HepG2 (cell line): ENCODE measurements around the gene TMEM61. TPM values are rescaled to one million over a fixed set of nuclear protein-coding genes. Genes with fewer than 3 reads are reported as not detected.

Experiments used
- ATAC-seq: fragments of 200-7000 bp; cut with Tn5 transposase; 3 replicates; pipeline ENCODE4 v1.9.1; 2020; ENCODE audit warnings: mild to moderate bottlenecking, moderate library complexity
- BruUV-seq: library from RNA; stranded (reverse); fragments of 400-500 nt; replicated peaks from 2 replicates; lab custom pipeline; 2021; lab: Mats Ljungman, UMichigan
- CTCF ChIA-PET: fragments of 300-600 bp; formaldehyde crosslinking; extraction: SDS; loops from one replicate; lab custom pipeline; 2021; ENCODE audit warnings: low total read pairs, inconsistent platforms, low intra/inter-chr PET ratio; lab: Yijun Ruan, JAX
- POLR2A ChIA-PET: fragments of 350-600 bp; sonication (Branson Sonifier 250); formaldehyde crosslinking; loops from one replicate; lab custom pipeline; 2020; ENCODE audit warnings: antibody characterized with exemption, inconsistent platforms; lab: Yijun Ruan, JAX
- DNase-seq: peaks from one replicate; pipeline ENCODE4 v3.0.0-alpha.2; 2015; ENCODE audit warnings: low spot score
- FAIRE-seq: peaks from 3 replicates; lab custom pipeline; 2011; peaks lifted over from hg19 to GRCh38; lab: Jason Lieb, UNC
- H2AFZ ChIP-seq: one replicate; pipeline ENCODE4 v1.6.1; 2011; ENCODE audit warnings: low read length, inconsistent platforms
- H3K27ac ChIP-seq: fragments of 300-600 bp; 3 replicates; pipeline ENCODE4 v1.8.0; 2011; ENCODE audit warnings: mixed run types, mild to moderate bottlenecking, mixed read lengths, low read length, inconsistent platforms; ENCODE audit not compliant: insufficient read depth; ENCODE audit errors: extremely low read length
- H3K27me3 ChIP-seq, 2 experiments: fragments of 200-600 bp in 1 of 2; 2 replicates in 1 of 2; 3 replicates in 1 of 2; pipeline versions ENCODE4 v1.6.0 to v1.8.0; 2011; ENCODE audit warnings: low read length in 2 of 2, mild to moderate bottlenecking in 2 of 2, moderate library complexity in 2 of 2, inconsistent platforms in 1 of 2; ENCODE audit not compliant: insufficient read depth in 2 of 2, control insufficient read depth in 1 of 2
- H3K36me3 ChIP-seq, 2 experiments: fragments of 200-600 bp in 1 of 2; replicated peaks in 1 of 2; 2 replicates in 1 of 2; 3 replicates in 1 of 2; pipeline versions ENCODE4 v1.5.1 to v1.8.0; 2011; ENCODE audit warnings: low read length in 2 of 2, inconsistent platforms in 1 of 2; ENCODE audit not compliant: insufficient read depth in 2 of 2, control insufficient read depth in 1 of 2
- H3K4me1 ChIP-seq: 2 replicates; pipeline ENCODE4 v1.5.1; 2012; ENCODE audit warnings: low read length, inconsistent platforms; ENCODE audit not compliant: insufficient read depth
- H3K4me2 ChIP-seq: 2 replicates; pipeline ENCODE4 v1.6.0; 2011; ENCODE audit warnings: low read depth, low read length, inconsistent platforms
- H3K4me3 ChIP-seq, 3 experiments: fragments of 200-600 bp in 1 of 3; sonication (generic), shearing (Covaris generic) in 1 of 3; replicated peaks in 1 of 3; 2 replicates each; pipeline ENCODE4 v1.5.1; 2011 to 2016; ENCODE audit warnings: low read length in 3 of 3, inconsistent platforms in 2 of 3, low read depth in 2 of 3, mild to moderate bottlenecking in 2 of 3, control low read depth in 1 of 3, mixed read lengths in 1 of 3; ENCODE audit not compliant: insufficient read depth in 1 of 3
- H3K79me2 ChIP-seq: one replicate; pipeline ENCODE4 v1.6.1; 2011; ENCODE audit warnings: low read length, inconsistent platforms; ENCODE audit not compliant: insufficient read depth
- H3K9ac ChIP-seq: 2 replicates; pipeline ENCODE4 v1.6.0; 2011; ENCODE audit warnings: mild to moderate bottlenecking, low read depth, low read length, inconsistent platforms; ENCODE audit not compliant: insufficient read depth
- H3K9me3 ChIP-seq: 2 replicates; pipeline ENCODE4 v1.5.1; 2012; ENCODE audit warnings: mild to moderate bottlenecking, low read length
- H4K20me1 ChIP-seq: 2 replicates; pipeline ENCODE4 v1.6.0; 2011; ENCODE audit warnings: inconsistent platforms, mild to moderate bottlenecking, low read length, moderate library complexity; ENCODE audit not compliant: insufficient read depth
- HIVEP1 ChIP-seq: sonication (generic); formaldehyde crosslinking; IDR thresholded peaks from 2 replicates; pipeline ENCODE4 v1.4.0; 2020; ENCODE audit warnings: mild to moderate bottlenecking, missing genetic modification reagents
- MAF1 ChIP-seq: sonication (generic); formaldehyde crosslinking; IDR thresholded peaks from 2 replicates; pipeline ENCODE4 v1.5.0; 2020; ENCODE audit warnings: missing genetic modification reagents, borderline replicate concordance
- ZMAT3 ChIP-seq: sonication (generic); formaldehyde crosslinking; conservative IDR thresholded peaks from 2 replicates; pipeline ENCODE4 v1.7.0; 2021; ENCODE audit warnings: missing genetic modification reagents
- ZNF629 ChIP-seq: sonication (generic); formaldehyde crosslinking; conservative IDR thresholded peaks from 2 replicates; pipeline ENCODE4 v1.5.0; 2020; ENCODE audit warnings: missing genetic modification reagents
- ZNF768 ChIP-seq: sonication (generic); formaldehyde crosslinking; IDR thresholded peaks from 2 replicates; pipeline ENCODE4 v1.4.0; 2020; ENCODE audit warnings: missing genetic modification reagents
- WGBS: methylation state at CpG from one replicate; pipeline ENCODE4 v1.1.6; 2017; ENCODE audit warnings: low lambda C conversion rate; 5-methylcytosine and 5-hydroxymethylcytosine counted together
- in situ Hi-C: cut with HindIII; loops from 2 replicates; pipeline ENCODE4 v1.10.0; 2017; ENCODE audit warnings: low pct_unique_long_range_greater_than_20kb; ENCODE audit not compliant: extremely low pct_ligation_motif_present
- intact Hi-C: fragments of 100-400 bp; cut with micrococcal nuclease; formaldehyde crosslinking; loops from one replicate; pipeline ENCODE4 v1.10.0; 2022; ENCODE audit not compliant: unreplicated experiment
- polyA plus RNA-seq, 8 experiments: library from polyadenylated mRNA; depleted of rRNA in 3 of 8; stranded (reverse) in 7 of 8; unstranded in 1 of 8; fragments of >200 nt; fragmentation: Illumina TruSeq in 4 of 8; extraction: Trizol in 4 of 8; gene quantifications; 2 replicates each; pipeline versions ENCODE4 v1.2.1 to v1.2.3, GENCODE V29; 2011 to 2016; ENCODE audit warnings: low read depth in 4 of 8, missing spikeins in 1 of 8, mixed read lengths in 1 of 8; ENCODE audit not compliant: insufficient read depth in 1 of 8
- total RNA-seq, 5 experiments: library from RNA; depleted of rRNA; stranded (reverse); fragments of >200 nt; fragmentation: Illumina TruSeq; extraction: Trizol; gene quantifications; 2 replicates each; pipeline ENCODE4 v1.2.3, GENCODE V29; 2016; ENCODE audit warnings: low read depth in 1 of 5

TMEM61 gene
- total and polyA plus RNA-seq, 2 of the 13 experiments (the other 11 are each of a cell fraction or from before 2014, with no cell fraction given): not detected

- TF ChIP-seq ZMAT3 (CRISPR knock-in tag): no peak
- TF ChIP-seq ZNF768 (CRISPR knock-in tag): peak; percentile 17; the same call in 1 of the 2 replicates
- Histone ChIP-seq H3K4me2 (no peak overlapping the region), H3K9me3 (no peaks in the 10 kb centered on the region), H2AFZ (no peak overlapping the region), H3K4me3 (no peak overlapping the region), H3K27me3 (peaks cover 9 to 64% of the 10 kb centered on the region in 2 experiments), H4K20me1 (no peaks in the 10 kb centered on the region), H3K4me1 (peaks cover 15% of the 10 kb centered on the region), H3K27ac (no peak overlapping the region), H3K9ac (no peak overlapping the region), H3K36me3 (no peaks in the 10 kb centered on the region), H3K79me2 (no peaks in the 10 kb centered on the region)
- DNase-seq (no peak), FAIRE-seq (no peak), ATAC-seq (no peak; the same call in 2 of the 3 replicates)
- WGBS: 33% methylated on average over 3 of the region's 5 CpGs
- ChIA-PET POLR2A (no interaction called here), CTCF (no interaction called here)
- in situ Hi-C loops: no loop called here
- intact Hi-C loops: no loop called here
- BruUV-seq: no TSS peak
These were observed 1.0 kb upstream of the TMEM61 start for GRCh38 chr1:54979327-54979891.

DNA sequence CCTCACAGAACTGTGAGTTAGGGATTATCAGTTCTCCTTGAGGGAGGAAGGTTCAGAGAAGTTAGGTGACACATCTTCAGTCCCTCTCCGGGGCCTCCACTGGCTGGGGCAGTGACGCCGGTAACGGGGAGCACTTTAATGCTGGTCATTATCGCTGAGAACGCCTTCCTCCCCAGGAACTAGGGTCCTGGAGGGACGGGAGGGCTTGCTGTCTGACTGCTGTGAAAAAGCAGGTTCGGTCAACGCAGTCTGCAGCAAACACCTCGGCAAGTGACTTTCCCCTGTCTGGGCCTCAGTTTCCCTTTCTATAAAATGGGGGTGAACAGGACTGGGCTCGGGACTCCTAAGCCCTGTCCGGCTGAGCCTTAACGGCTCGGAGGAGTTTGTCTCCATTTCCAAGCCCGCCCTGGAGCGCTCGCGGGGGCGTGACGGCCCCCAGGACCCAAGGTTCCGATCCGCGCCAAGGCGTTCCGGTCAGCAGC is 341 bp upstream of the TMEM61 start:
- Histone ChIP-seq H3K27ac (no peak overlapping the region), H3K4me2 (peak overlapping the region; percentile 55), H3K9ac (no peak overlapping the region), H3K36me3 (no peaks in the 10 kb centered on the region), H3K4me3 (peak overlapping the region in 2 of 3 experiments; percentile 29 to 55; a peak in 2 of 6 replicates), H3K4me1 (peaks cover 15% of the 10 kb centered on the region), H4K20me1 (no peaks in the 10 kb centered on the region), H3K27me3 (peaks cover 9 to 67% of the 10 kb centered on the region in 2 experiments), H3K9me3 (no peaks in the 10 kb centered on the region), H2AFZ (no peak overlapping the region), H3K79me2 (no peaks in the 10 kb centered on the region)
- 15% methylated on average over 6 of the region's 25 CpGs for WGBS
- POLR2A ChIA-PET: no interaction called here
- ATAC-seq (no peak), FAIRE-seq (no peak), DNase-seq (no peak)
- in situ Hi-C loops (no loop called here), intact Hi-C loops (no loop called here)
- 0 out of 2 replicates have a peak, but pooled peaks have one; percentile 26 for TF ChIP-seq HIVEP1 (CRISPR knock-in tag)
- TF ChIP-seq MAF1 (CRISPR knock-in tag): no peak
- 0 out of 2 replicates have a peak, but pooled peaks have one; percentile 21 for TF ChIP-seq ZNF629 (CRISPR knock-in tag)
- CTCF ChIA-PET: no interaction called here
- no TSS peak for BruUV-seq
